Measurements from ENCODE around the gene TMOD2. TPM values are rescaled to one million over a fixed set of nuclear protein-coding genes. Genes with fewer than 3 reads are reported as not detected.

Gene TMOD2
- total RNA-seq, 2 experiments from 2014 or later: 0.44 TPM; not detected in 1

GRCh38 chr15:51735228-51736010 lies 16.0 kb upstream of the TMOD2 start:
- Histone ChIP-seq H3K9me3 (ENCODE audit: low read length) (no peaks in the 10 kb centered on the region), H3K36me3 (ENCODE audit: insufficient read depth, low read length) (no peaks in the 10 kb centered on the region), H4K20me1 (ENCODE audit: insufficient read depth, low read length) (peaks cover 7% of the 10 kb centered on the region; the same call in 1 of the 2 replicates), H3K79me2 (ENCODE audit: insufficient read depth, low read depth, low read length) (no peaks in the 10 kb centered on the region), H3K4me2 (ENCODE audit: low read length) (no peak overlapping the region), H3K4me3 (ENCODE audit: low read depth, low read length, poor library complexity, severe bottlenecking) (no peak overlapping the region), H3K27ac (ENCODE audit: low read depth, low read length, poor library complexity, severe bottlenecking) (no peak overlapping the region), H3K9me2 (ENCODE audit: insufficient read depth, low read length) (no peaks in the 10 kb centered on the region), H3K4me1 (ENCODE audit: insufficient read depth, low read length, poor library complexity, severe bottlenecking) (peaks cover 25% of the 10 kb centered on the region), H2AFZ (ENCODE audit: low read length) (no peak overlapping the region)
- DNase-seq (ENCODE audit: low spot score): peak; percentile 37
- CTCF ChIA-PET (ENCODE audit: unreplicated experiment): no interaction called here
- no TSS peak for BruUV-seq (replicated peaks)
- intact Hi-C loops (cut with micrococcal nuclease; ENCODE audit: unreplicated experiment): loop anchor here (10.0 kb wide), 1 partner anchor 81 kb away; no protein-coding TSS in a partner anchor
- POLR2A ChIA-PET: interaction anchor here (0.5 kb wide), 1 partner anchor 1221 kb away, joined by 4 read pairs; no protein-coding TSS in a partner anchor
- no peak for TF ChIP-seq EZH2phosphoT487 (IDR thresholded peaks at IDR 0.05; ENCODE audit: borderline replicate concordance, low read depth, low read length)
- TF ChIP-seq, protein P1, sequence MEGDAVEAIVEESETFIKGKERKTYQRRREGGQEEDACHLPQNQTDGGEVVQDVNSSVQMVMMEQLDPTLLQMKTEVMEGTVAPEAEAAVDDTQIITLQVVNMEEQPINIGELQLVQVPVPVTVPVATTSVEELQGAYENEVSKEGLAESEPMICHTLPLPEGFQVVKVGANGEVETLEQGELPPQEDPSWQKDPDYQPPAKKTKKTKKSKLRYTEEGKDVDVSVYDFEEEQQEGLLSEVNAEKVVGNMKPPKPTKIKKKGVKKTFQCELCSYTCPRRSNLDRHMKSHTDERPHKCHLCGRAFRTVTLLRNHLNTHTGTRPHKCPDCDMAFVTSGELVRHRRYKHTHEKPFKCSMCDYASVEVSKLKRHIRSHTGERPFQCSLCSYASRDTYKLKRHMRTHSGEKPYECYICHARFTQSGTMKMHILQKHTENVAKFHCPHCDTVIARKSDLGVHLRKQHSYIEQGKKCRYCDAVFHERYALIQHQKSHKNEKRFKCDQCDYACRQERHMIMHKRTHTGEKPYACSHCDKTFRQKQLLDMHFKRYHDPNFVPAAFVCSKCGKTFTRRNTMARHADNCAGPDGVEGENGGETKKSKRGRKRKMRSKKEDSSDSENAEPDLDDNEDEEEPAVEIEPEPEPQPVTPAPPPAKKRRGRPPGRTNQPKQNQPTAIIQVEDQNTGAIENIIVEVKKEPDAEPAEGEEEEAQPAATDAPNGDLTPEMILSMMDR (conservative IDR thresholded peaks at IDR 0.05; ENCODE audit: low read length): peak; percentile 76

GRCh38 chr15:51736069-51736468 lies 15.3 kb upstream of the TMOD2 start:
- no peaks in the 10 kb centered on the region for H3K9me3 ChIP-seq (ENCODE audit: low read length)
- H3K4me1 ChIP-seq (ENCODE audit: insufficient read depth, low read length, poor library complexity, severe bottlenecking): peaks cover 18% of the 10 kb centered on the region
- no peak overlapping the region for H3K27ac ChIP-seq (ENCODE audit: low read depth, low read length, poor library complexity, severe bottlenecking)
- TF ChIP-seq, protein P1 (conservative IDR thresholded peaks at IDR 0.05; ENCODE audit: low read length): no peak
- H3K36me3 ChIP-seq (ENCODE audit: insufficient read depth, low read length): no peaks in the 10 kb centered on the region
- intact Hi-C loops (cut with micrococcal nuclease; ENCODE audit: unreplicated experiment): loop anchor here (10.0 kb wide), 1 partner anchor 81 kb away; no protein-coding TSS in a partner anchor
- DNase-seq (ENCODE audit: low spot score): no peak
- ChIA-PET CTCF (ENCODE audit: unreplicated experiment) (no interaction called here), POLR2A (interaction anchor here (0.5 to 0.6 kb wide), 2 partner anchors 27 to 1222 kb away, joined by 4 read pairs; no protein-coding TSS in a partner anchor)
- no peak overlapping the region for H3K4me2 ChIP-seq (ENCODE audit: low read length)
- H3K79me2 ChIP-seq (ENCODE audit: insufficient read depth, low read depth, low read length): no peaks in the 10 kb centered on the region
- no TSS peak for BruUV-seq (replicated peaks)
- no peak overlapping the region for H2AFZ ChIP-seq (ENCODE audit: low read length)
- peaks cover 3% of the 10 kb centered on the region; the same call in 1 of the 2 replicates for H4K20me1 ChIP-seq (ENCODE audit: insufficient read depth, low read length)
- H3K9me2 ChIP-seq (ENCODE audit: insufficient read depth, low read length): no peaks in the 10 kb centered on the region
- no peak overlapping the region for H3K4me3 ChIP-seq (ENCODE audit: low read depth, low read length, poor library complexity, severe bottlenecking)

Measured in OCI-LY7 (cell line).